HG02571 (cell line): ENCODE results near the gene FABP1.

Source experiments
- ATAC-seq: cut with Tn5 transposase; IDR thresholded peaks from one replicate; pipeline ENCODE4 v1.9.1; 2021; ENCODE audit warnings: mild to moderate bottlenecking, moderate library complexity; ENCODE audit not compliant: unreplicated experiment

Gene FABP1

DNA sequence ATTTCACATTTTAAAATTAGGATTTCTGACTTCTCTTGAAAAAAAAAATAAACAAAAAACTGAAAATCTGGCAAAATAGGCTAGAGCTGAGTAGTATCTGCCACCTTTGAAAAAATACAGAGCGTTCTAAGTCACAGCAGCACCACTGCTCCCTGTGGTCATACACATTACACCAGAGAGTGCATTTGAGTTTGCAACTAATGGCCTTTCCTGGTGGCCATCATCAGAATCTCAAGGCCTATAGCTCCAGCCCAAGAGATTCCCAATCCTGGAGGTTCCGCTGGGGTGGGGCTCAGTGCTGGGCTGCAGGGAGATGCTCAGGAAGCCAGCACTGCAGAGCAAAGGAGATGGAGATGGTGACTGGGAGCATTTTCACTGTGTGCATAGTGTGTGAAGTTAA is 42.8 kb downstream of the FABP1 start:
- ATAC-seq = no peak

DNA sequence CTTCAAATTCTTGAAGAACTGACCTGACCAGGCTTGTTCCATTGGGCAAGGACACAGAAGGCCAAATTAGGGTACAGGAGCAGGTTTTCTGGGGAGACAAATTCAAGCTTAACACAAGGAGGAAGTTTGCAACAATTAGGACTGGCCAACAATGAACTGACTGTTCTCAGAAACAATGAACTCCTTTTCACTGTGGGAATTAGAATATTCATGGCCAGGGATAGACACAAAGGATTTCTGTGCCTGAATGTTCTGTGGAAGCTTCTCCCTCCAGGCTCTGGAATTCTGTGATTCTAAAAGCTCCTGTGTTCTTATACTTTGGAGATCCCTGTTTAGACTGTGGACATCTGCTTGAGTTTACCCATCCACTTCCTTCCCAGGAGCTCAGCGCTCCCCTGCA is 45.1 kb downstream of the FABP1 start:
- ATAC-seq = no peak

DNA sequence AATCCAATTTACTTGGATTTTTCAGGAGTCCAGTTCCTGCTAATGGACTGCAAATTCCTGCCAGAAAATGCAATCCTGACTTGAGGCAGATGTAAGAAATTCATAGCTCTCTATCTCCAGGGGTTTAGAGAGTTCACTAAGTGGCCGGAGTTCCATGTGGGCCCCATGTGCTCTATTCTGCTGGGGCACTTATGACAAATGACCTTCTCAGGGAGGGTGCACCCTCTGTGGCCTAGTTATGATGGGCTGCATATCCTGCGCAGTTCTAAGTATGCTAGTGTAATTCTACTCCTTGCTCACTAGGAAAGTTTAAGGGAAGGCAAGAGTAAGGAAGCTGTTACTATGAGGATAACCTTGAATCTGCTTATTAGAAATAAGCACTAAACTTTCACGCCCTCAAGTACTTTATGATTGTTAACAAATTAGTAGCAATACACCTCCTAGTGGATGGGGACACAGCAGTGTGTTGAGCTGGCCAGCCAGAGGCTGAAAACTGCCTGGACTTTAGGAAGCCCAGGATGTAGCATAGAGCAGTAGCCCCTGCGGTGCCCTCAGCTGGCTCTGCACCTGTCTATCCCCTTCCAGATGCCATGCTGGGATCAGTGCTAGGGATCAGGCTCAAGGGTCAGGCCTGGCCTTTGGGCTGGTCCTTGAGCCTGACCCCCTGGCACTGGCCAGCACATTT is 45.8 kb downstream of the FABP1 start:
- no peak for ATAC-seq

DNA sequence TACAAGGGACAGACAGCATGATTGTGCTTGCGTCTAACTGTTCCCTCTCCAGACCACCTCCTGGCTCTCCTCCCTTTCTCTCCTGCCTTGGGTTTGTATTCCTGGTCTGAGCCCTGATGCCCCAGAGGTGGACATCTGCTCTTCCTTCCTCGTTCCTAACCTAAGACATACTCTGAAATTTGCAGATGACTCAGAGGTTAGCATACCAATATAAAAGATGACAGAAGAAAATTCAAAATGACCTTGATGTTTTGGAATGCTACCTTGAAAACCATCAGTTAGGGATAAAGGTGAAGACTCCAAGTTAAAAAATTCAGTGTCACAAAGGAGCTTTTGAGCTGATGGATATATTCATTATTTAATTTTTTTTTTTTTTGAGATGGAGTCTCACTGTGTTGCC is 47.3 kb downstream of the FABP1 start:
- no peak for ATAC-seq

DNA sequence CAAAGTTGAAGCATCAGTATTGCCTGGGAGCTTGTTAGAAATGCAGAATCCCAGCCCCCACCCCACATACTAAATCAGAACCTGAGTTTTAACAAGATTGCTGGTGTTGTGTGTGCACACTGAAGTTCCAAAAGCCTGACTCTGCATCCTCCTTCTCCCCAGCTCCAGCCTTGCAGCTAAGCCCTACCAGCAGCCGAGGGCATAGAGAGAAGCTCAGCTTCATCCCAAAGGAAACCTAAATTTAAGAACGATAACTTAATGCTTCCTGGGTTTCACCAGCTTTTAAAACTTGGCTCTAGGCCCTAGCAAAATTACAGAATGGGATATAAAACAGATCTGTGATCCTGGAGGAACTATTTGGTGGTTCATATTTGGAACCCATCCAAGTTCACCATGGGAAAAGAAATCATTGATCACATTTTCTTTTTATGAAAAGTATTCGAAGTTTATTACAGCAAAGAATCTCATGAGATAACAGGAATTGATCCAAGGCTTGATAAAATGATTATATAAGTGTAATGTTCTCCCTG is 49.2 kb downstream of the FABP1 start:
- no peak for ATAC-seq

GRCh38 chr2:88077080-88077479 is 50.8 kb downstream of the FABP1 start:
- ATAC-seq = no peak

DNA sequence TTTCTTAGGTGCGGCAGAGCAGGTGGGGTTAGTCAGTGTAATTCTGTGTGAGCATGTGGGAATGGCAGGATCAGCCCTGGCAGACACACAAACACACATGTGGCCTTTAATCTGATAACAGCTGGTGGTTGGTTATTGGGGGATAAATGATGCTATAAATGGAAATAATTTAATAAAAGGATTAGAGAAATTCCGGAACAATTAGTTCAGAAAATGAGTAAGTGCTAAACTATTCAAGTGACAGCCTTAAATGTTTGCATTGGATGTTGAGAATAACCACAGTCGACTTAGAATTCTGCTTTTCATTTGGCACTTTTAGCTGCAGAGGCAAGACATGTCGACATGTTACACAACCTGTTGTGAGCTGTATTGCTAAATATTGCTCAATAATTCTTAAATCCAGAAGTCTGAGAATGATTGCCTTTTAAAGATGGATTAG is 53.0 kb downstream of the FABP1 start:
- ATAC-seq = no peak

DNA sequence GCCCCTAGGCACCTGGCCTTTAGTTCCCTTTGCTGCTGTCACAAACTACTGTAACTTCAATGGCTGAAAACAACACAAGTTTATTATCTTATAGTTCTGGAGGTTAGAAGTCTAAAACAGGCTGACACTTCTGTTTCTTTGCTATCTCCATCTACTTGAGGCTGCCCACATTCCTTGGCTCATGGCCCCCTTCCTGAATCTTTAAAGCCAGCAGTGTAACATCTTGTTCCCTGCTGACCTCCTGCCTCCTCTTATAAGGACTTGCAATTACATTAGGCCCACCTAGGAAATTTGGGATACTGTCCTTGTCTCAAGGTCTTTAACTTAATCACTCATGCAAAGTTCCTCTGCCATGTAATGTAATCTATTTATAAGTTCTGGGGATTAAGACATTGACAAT is 53.7 kb downstream of the FABP1 start:
- no peak for ATAC-seq
